ENCODE data around the gene UBQLN2.

- TF ChIP-seq POLR2AphosphoS5 (IDR thresholded peaks at IDR 0.05), result no peak
- TF ChIP-seq, protein P1, sequence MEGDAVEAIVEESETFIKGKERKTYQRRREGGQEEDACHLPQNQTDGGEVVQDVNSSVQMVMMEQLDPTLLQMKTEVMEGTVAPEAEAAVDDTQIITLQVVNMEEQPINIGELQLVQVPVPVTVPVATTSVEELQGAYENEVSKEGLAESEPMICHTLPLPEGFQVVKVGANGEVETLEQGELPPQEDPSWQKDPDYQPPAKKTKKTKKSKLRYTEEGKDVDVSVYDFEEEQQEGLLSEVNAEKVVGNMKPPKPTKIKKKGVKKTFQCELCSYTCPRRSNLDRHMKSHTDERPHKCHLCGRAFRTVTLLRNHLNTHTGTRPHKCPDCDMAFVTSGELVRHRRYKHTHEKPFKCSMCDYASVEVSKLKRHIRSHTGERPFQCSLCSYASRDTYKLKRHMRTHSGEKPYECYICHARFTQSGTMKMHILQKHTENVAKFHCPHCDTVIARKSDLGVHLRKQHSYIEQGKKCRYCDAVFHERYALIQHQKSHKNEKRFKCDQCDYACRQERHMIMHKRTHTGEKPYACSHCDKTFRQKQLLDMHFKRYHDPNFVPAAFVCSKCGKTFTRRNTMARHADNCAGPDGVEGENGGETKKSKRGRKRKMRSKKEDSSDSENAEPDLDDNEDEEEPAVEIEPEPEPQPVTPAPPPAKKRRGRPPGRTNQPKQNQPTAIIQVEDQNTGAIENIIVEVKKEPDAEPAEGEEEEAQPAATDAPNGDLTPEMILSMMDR (IDR thresholded peaks at IDR 0.05 in 8 of 11, conservative IDR thresholded peaks at IDR 0.05 in 3 of 11), result no peak
- TF ChIP-seq POLR2A (IDR thresholded peaks at IDR 0.05), result no peak
Measured at GRCh38 chrX:56564164-56564885, 898 bp downstream of the UBQLN2 start.

All from spleen (tissue), 7 donors.